HCT116 (cell line): ENCODE measurements around the gene OR4K2. TPM values are rescaled to one million over a fixed set of nuclear protein-coding genes. Genes with fewer than 3 reads are reported as not detected.

Experiments used
- ATAC-seq: fragments of 200-7000 bp; cut with Tn5 transposase; 2 replicates; pipeline ENCODE4 v1.9.1; 2020; ENCODE audit warnings: mild to moderate bottlenecking, moderate library complexity
- BruUV-seq: library from RNA; stranded (reverse); fragments of 400-500 nt; replicated peaks from 2 replicates; lab custom pipeline; 2021; lab: Mats Ljungman, UMichigan
- CTCF ChIA-PET: fragments of 300-600 bp; sonication (Branson Sonifier 250); formaldehyde crosslinking; loops from one replicate; lab custom pipeline; 2021; ENCODE audit warnings: antibody characterized with exemption; lab: Charles Lee
- POLR2A ChIA-PET: fragments of 300-600, 350-600 bp; sonication (Branson Sonifier 250); formaldehyde crosslinking; loops from one replicate; lab custom pipeline; 2021; ENCODE audit warnings: antibody characterized with exemption; lab: Charles Lee
- RAD21 ChIA-PET, 2 experiments: fragments of 300-600 bp; sonication (Branson Sonifier 250); formaldehyde crosslinking; loops; one replicate each; lab custom pipeline; 2023; ENCODE audit warnings: low total read pairs in 2 of 2; ENCODE audit not compliant: uncharacterized antibody in 2 of 2, unreplicated experiment in 2 of 2, low non-redundant PET in 1 of 2; lab: Charles Lee
- DNase-seq: peaks from one replicate; pipeline ENCODE4 v3.0.0-alpha.2; 2010; ENCODE audit warnings: low read depth, low spot score
- H2AFZ ChIP-seq: fragments of 200-600 bp; shearing (Covaris generic), sonication (generic); 2 replicates; pipeline ENCODE4 v1.6.1; 2017; ENCODE audit warnings: low read depth, mixed run types, mixed read lengths, antibody characterized with exemption, low read length; ENCODE audit not compliant: poor library complexity, severe bottlenecking
- H3K27ac ChIP-seq: 2 replicates; pipeline ENCODE4 v1.5.1; 2012; ENCODE audit warnings: low read depth, low read length
- H3K27me3 ChIP-seq: fragments of 200-600 bp; sonication (generic); 2 replicates; pipeline ENCODE4 v1.6.1; 2016; ENCODE audit warnings: mixed run types, low read length, mixed read lengths; ENCODE audit not compliant: insufficient read depth
- H3K36me3 ChIP-seq, 2 experiments: fragments of 200-500 bp in 1 of 2; fragments of 200-600 bp in 1 of 2; sonication (Bioruptor generic) in 1 of 2; sonication (generic) in 1 of 2; 2 replicates each; pipeline versions ENCODE4 v1.5.1 to v1.6.1; 2014 to 2016; ENCODE audit warnings: low read length in 2 of 2, inconsistent platforms in 1 of 2, mixed read lengths in 1 of 2, mixed run types in 1 of 2; ENCODE audit not compliant: insufficient read depth in 2 of 2, control insufficient read depth in 1 of 2
- H3K4me1 ChIP-seq, 2 experiments: fragments of 200-600 bp in 1 of 2; sonication (generic) in 1 of 2; 2 replicates each; pipeline versions ENCODE4 v1.5.1 to v1.6.1; 2012 to 2017; ENCODE audit warnings: low read length in 2 of 2, inconsistent platforms in 1 of 2, mild to moderate bottlenecking in 1 of 2, mixed read lengths in 1 of 2, mixed run types in 1 of 2, moderate library complexity in 1 of 2; ENCODE audit not compliant: insufficient read depth in 2 of 2, control insufficient read depth in 1 of 2
- H3K4me2 ChIP-seq: fragments of 200-600 bp; sonication (generic); 2 replicates; pipeline ENCODE4 v1.6.1; 2017; ENCODE audit warnings: mixed run types, low read length, mixed read lengths
- H3K4me3 ChIP-seq, 2 experiments: fragments of 200-600 bp in 1 of 2; sonication (generic) in 1 of 2; replicated peaks in 1 of 2; 2 replicates each; pipeline ENCODE4 v1.5.1; 2011 to 2016; ENCODE audit warnings: low read length in 2 of 2, control low read depth in 1 of 2, low read depth in 1 of 2, mild to moderate bottlenecking in 1 of 2, mixed read lengths in 1 of 2, mixed run types in 1 of 2
- H3K79me2 ChIP-seq: fragments of 200-600 bp; sonication (generic); 2 replicates; pipeline ENCODE4 v1.6.1; 2017; ENCODE audit warnings: mild to moderate bottlenecking, mixed run types, low read length, moderate library complexity, mixed read lengths; ENCODE audit not compliant: insufficient read depth
- H3K9ac ChIP-seq: fragments of 200-600 bp; sonication (generic); 2 replicates; pipeline ENCODE4 v1.6.1; 2016; ENCODE audit warnings: low read length, mixed read lengths
- H3K9me2 ChIP-seq: fragments of 200-600 bp; sonication (generic), shearing (Covaris generic); 2 replicates; pipeline ENCODE4 v1.6.1; 2017; ENCODE audit warnings: mixed run types, mild to moderate bottlenecking, moderate library complexity; ENCODE audit not compliant: insufficient read depth
- H3K9me3 ChIP-seq, 2 experiments: fragments of 200-500 bp in 1 of 2; fragments of 200-600 bp in 1 of 2; sonication (Bioruptor generic) in 1 of 2; sonication (generic) in 1 of 2; 2 replicates each; pipeline ENCODE4 v1.6.1; 2014 to 2017; ENCODE audit warnings: low read length in 2 of 2, mixed read lengths in 2 of 2, inconsistent platforms in 1 of 2, low read depth in 1 of 2, mild to moderate bottlenecking in 1 of 2, mixed run types in 1 of 2, moderate library complexity in 1 of 2; ENCODE audit not compliant: control insufficient read depth in 1 of 2, insufficient read depth in 1 of 2
- H4K20me1 ChIP-seq: fragments of 200-600 bp; sonication (generic), shearing (Covaris generic); 2 replicates; pipeline ENCODE4 v1.6.1; 2017; ENCODE audit warnings: mixed run types, mild to moderate bottlenecking, moderate library complexity; ENCODE audit not compliant: insufficient read depth
- CEBPB ChIP-seq: IDR thresholded peaks from 2 replicates; pipeline ENCODE4 v1.6.1; 2012; ENCODE audit warnings: low read depth
- CTCF ChIP-seq, 3 experiments: fragments of 200-600 bp in 1 of 3; sonication (generic) in 1 of 3; IDR thresholded peaks in 2 of 3; conservative IDR thresholded peaks in 1 of 3; 2 replicates each; pipeline ENCODE4 v1.5.1; 2012 to 2017; ENCODE audit warnings: low read depth in 2 of 3, low read length in 2 of 3, antibody characterized with exemption in 1 of 3, borderline replicate concordance in 1 of 3, control low read depth in 1 of 3, mild to moderate bottlenecking in 1 of 3, mixed read lengths in 1 of 3, mixed run types in 1 of 3, moderate library complexity in 1 of 3; ENCODE audit not compliant: insufficient read depth in 1 of 3
- ELF1 ChIP-seq: IDR thresholded peaks from 2 replicates; pipeline ENCODE4 v1.6.1; 2012; ENCODE audit warnings: low read depth, borderline replicate concordance
- FOSL1 ChIP-seq: IDR thresholded peaks from 2 replicates; pipeline ENCODE4 v1.6.1; 2012; ENCODE audit warnings: low read depth
- MAX ChIP-seq: IDR thresholded peaks from 2 replicates; pipeline ENCODE4 v1.6.1; 2012
- POLR2AphosphoS5 ChIP-seq: IDR thresholded peaks from 2 replicates; pipeline ENCODE4 v1.6.1; 2011; ENCODE audit warnings: mild to moderate bottlenecking, low read depth, low read length, moderate library complexity
- REST ChIP-seq: IDR thresholded peaks from 2 replicates; pipeline ENCODE4 v1.6.1; 2012; ENCODE audit warnings: low read depth
- SIN3A ChIP-seq: IDR thresholded peaks from 2 replicates; pipeline ENCODE4 v1.6.1; 2012; ENCODE audit warnings: low read depth
- TCF7L2 ChIP-seq: IDR thresholded peaks from 2 replicates; pipeline ENCODE4 v1.7.0; 2011; ENCODE audit warnings: borderline replicate concordance, inconsistent platforms; ENCODE audit not compliant: insufficient read depth, insufficient read length; ENCODE audit errors: extremely low read depth
- YY1 ChIP-seq: IDR thresholded peaks from 2 replicates; pipeline ENCODE4 v1.6.1; 2011; ENCODE audit warnings: low read length, low read depth, moderate library complexity, mild to moderate bottlenecking; ENCODE audit not compliant: insufficient replicate concordance; ENCODE audit errors: extremely low read depth
- intact Hi-C: fragments of 100-400 bp; cut with micrococcal nuclease; formaldehyde crosslinking; loops from 2 replicates; pipeline ENCODE4 v1.10.0; 2022
- total RNA-seq: library from RNA; stranded (reverse); gene quantifications from one replicate; pipeline ENCODE4 v1.2.1, GENCODE V29; 2021; ENCODE audit not compliant: unreplicated experiment

The OR4K2 gene
- total RNA-seq, 1 experiment from 2014 or later = not detected

GRCh38 chr14:19902409-19902808 lies 27.5 kb downstream of the OR4K2 start:
- no peaks in the 10 kb centered on the region for H3K27me3 ChIP-seq
- H4K20me1 ChIP-seq = no peaks in the 10 kb centered on the region
- H3K27ac ChIP-seq = no peak overlapping the region
- ChIA-PET RAD21 (no interaction called here), POLR2A (no interaction called here), CTCF (no interaction called here)
- DNase-seq (no peak), ATAC-seq (no peak)
- no peak for TF ChIP-seq REST
- TF ChIP-seq TCF7L2 = no peak
- no peak for TF ChIP-seq FOSL1
- TF ChIP-seq YY1 = no peak
- TF ChIP-seq POLR2AphosphoS5 = no peak
- no peak for TF ChIP-seq CEBPB
- no peak for TF ChIP-seq SIN3A
- no peak for TF ChIP-seq MAX
- TF ChIP-seq CTCF (IDR thresholded peaks at IDR 0.05 in 2 of 3, conservative IDR thresholded peaks at IDR 0.05 in 1 of 3; ENCODE audit: borderline replicate concordance in 1 of 3, insufficient read depth in 1 of 3, low read depth in 2 of 3, low read length in 2 of 3) = no peak
- TF ChIP-seq ELF1 = no peak
- H3K4me3 ChIP-seq = no peak overlapping the region
- peaks cover 25 to 47% of the 10 kb centered on the region in 2 experiments; a peak in 3 of 4 replicates for H3K9me3 ChIP-seq
- no TSS peak for BruUV-seq
- no peaks in the 10 kb centered on the region for H3K9me2 ChIP-seq
- no peaks in the 10 kb centered on the region for H3K4me1 ChIP-seq
- no peaks in the 10 kb centered on the region for H3K36me3 ChIP-seq
- no peak overlapping the region for H3K9ac ChIP-seq
- H3K4me2 ChIP-seq = no peak overlapping the region
- intact Hi-C loops = no loop called here
- H3K79me2 ChIP-seq = no peaks in the 10 kb centered on the region
- H2AFZ ChIP-seq = no peak overlapping the region
